Hepatocyte (in vitro differentiated cells): ENCODE measurements around the gene UCK2. TPM values are rescaled to one million over a fixed set of nuclear protein-coding genes. Genes with fewer than 3 reads are reported as not detected.

Source experiments
- DNase-seq: peaks from one replicate; pipeline ENCODE4 v3.0.0-alpha.2; 2016; ENCODE audit warnings: low spot score
- H2AFZ ChIP-seq: fragments of 200-600 bp; sonication (generic); 2 replicates; pipeline ENCODE4 v1.6.0; 2016; ENCODE audit warnings: antibody characterized with exemption, mild to moderate bottlenecking
- H3K27ac ChIP-seq: fragments of 200-600 bp; sonication (generic); 2 replicates; pipeline ENCODE4 v1.5.1; 2016; ENCODE audit warnings: mild to moderate bottlenecking
- H3K27me3 ChIP-seq: fragments of 200-600 bp; sonication (generic); 2 replicates; pipeline ENCODE4 v1.6.1; 2016
- H3K36me3 ChIP-seq: fragments of 200-600 bp; sonication (generic); replicated peaks from 2 replicates; pipeline ENCODE4 v1.5.1; 2016; ENCODE audit warnings: low read depth; ENCODE audit not compliant: insufficient read depth
- H3K4me1 ChIP-seq: fragments of 200-600 bp; sonication (generic); 2 replicates; pipeline ENCODE4 v1.5.1; 2016; ENCODE audit warnings: mild to moderate bottlenecking, moderate library complexity; ENCODE audit not compliant: insufficient read depth
- H3K4me2 ChIP-seq: fragments of 200-600 bp; sonication (generic); 2 replicates; pipeline ENCODE4 v1.6.0; 2016
- H3K4me3 ChIP-seq: fragments of 200-600 bp; sonication (generic); 2 replicates; pipeline ENCODE4 v1.5.1; 2016; ENCODE audit warnings: mild to moderate bottlenecking
- H3K79me2 ChIP-seq: fragments of 200-600 bp; sonication (generic); 2 replicates; pipeline ENCODE4 v1.6.0; 2017; ENCODE audit warnings: mild to moderate bottlenecking
- H3K9me2 ChIP-seq: fragments of 200-600 bp; sonication (generic); replicated peaks from 2 replicates; pipeline ENCODE4 v1.6.0; 2017; ENCODE audit warnings: mild to moderate bottlenecking; ENCODE audit not compliant: insufficient read depth
- H3K9me3 ChIP-seq: fragments of 200-600 bp; sonication (generic); 2 replicates; pipeline ENCODE4 v1.5.1; 2016; ENCODE audit warnings: low read depth, mild to moderate bottlenecking
- H4K20me1 ChIP-seq: fragments of 200-600 bp; sonication (generic); 2 replicates; pipeline ENCODE4 v1.6.0; 2016; ENCODE audit warnings: mild to moderate bottlenecking; ENCODE audit not compliant: insufficient read depth, poor library complexity, severe bottlenecking
- CTCF ChIP-seq: fragments of 200-600 bp; sonication (generic); IDR thresholded peaks from 2 replicates; pipeline ENCODE4 v1.5.1; 2016; ENCODE audit warnings: antibody characterized with exemption, mild to moderate bottlenecking; ENCODE audit not compliant: poor library complexity
- EZH2 ChIP-seq: fragments of 200-600 bp; sonication (generic); IDR thresholded peaks from 2 replicates; pipeline ENCODE4 v1.6.1; 2016; ENCODE audit warnings: antibody characterized with exemption, mild to moderate bottlenecking, borderline replicate concordance
- EZH2phosphoT487 ChIP-seq: fragments of 200-600 bp; sonication (generic); IDR thresholded peaks from one replicate; pipeline ENCODE4 v1.6.1; 2018; ENCODE audit warnings: antibody characterized with exemption, mild to moderate bottlenecking, low read depth, moderate library complexity; ENCODE audit not compliant: unreplicated experiment, severe bottlenecking
- WGBS: methylation state at CpG from one replicate; pipeline ENCODE4 v1.1.6; 2016; ENCODE audit warnings: low lambda C conversion rate; ENCODE audit errors: missing lambda C conversion rate; 5-methylcytosine and 5-hydroxymethylcytosine counted together
- polyA plus RNA-seq: library from polyadenylated mRNA; unstranded; fragments of >200 nt; fragmentation: Nextera tagmentation; extraction: Ambion mirVana; gene quantifications from 2 replicates; pipeline ENCODE4 v1.2.1, GENCODE V29; 2016
- total RNA-seq: library from RNA; depleted of rRNA; stranded (reverse); fragments of >200 nt; gene quantifications from 2 replicates; pipeline ENCODE4 v1.2.3, GENCODE V29; 2014

Gene UCK2
- total and polyA plus RNA-seq, 2 experiments from 2014 or later: 20.9 to 22.2 TPM

DNA sequence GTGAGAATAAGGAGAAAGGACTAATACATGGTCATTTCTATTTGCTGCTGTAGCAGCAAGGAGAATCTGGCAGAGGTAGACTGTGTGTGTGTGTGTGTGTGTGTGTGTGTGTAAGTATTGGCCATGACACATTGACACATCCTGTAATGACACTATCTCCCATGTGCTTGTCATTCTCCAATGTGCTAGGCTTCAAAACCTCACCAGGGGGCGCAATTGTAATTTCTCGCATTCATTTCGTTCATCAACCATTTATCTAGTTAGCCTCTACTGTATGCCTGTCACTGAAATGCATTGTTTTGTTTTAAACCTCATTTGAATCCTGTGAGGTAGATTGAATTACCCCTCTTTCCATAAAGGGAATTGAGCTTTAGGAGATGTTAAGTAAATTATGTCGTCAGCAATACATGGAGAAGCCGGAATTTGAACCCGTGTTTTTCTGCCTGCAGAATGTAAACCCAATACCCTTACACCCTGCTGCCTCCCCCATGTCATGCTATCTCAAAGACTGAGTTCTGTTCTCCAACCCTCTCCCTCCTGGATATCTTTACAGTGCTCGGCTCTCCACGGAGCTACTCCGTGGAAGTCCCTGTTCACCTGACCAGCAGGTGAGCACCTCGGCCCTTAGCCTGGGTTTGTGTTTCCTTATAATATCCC lies 100.8 kb downstream of the UCK2 start:
- no peak overlapping the region for H3K4me3 ChIP-seq
- H3K9me2 ChIP-seq: no peaks in the 10 kb centered on the region
- H3K79me2 ChIP-seq: no peaks in the 10 kb centered on the region
- no peaks in the 10 kb centered on the region for H4K20me1 ChIP-seq
- WGBS: 73% methylated on average over 10 of the region's 10 CpGs
- no peaks in the 10 kb centered on the region for H3K36me3 ChIP-seq
- no peak overlapping the region for H3K4me2 ChIP-seq
- DNase-seq: peak; percentile 57
- no peak overlapping the region for H3K27ac ChIP-seq
- no peaks in the 10 kb centered on the region for H3K9me3 ChIP-seq
- no peak overlapping the region for H2AFZ ChIP-seq
- no peaks in the 10 kb centered on the region for H3K4me1 ChIP-seq
- no peaks in the 10 kb centered on the region for H3K27me3 ChIP-seq
- TF ChIP-seq CTCF (peak; percentile 65), EZH2 (no peak)

DNA sequence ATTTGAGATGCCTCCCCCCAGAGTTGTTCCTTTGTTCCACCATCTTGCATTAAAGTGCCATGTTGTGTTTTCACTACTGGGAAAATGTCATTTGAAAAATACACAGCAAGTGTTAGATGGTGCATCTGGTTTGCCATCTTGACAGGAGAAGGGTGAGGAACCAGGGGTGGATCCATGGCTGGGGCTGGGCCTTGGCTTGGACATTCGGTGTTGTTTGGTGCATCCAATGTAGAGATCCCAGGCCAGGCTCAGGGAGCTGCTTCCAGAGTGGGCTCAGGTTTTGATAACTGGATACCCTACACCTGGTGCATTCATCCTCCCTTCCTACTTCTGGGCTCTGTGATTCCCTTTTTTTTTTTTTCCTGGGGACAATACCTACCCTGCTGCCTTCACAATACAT lies 103.5 kb downstream of the UCK2 start:
- no peaks in the 10 kb centered on the region for H3K36me3 ChIP-seq
- no peak overlapping the region for H3K4me2 ChIP-seq
- H3K4me3 ChIP-seq: no peak overlapping the region
- H4K20me1 ChIP-seq: no peaks in the 10 kb centered on the region
- no peaks in the 10 kb centered on the region for H3K9me2 ChIP-seq
- WGBS: 100% methylated on average over 1 of the region's 1 CpG
- H3K27ac ChIP-seq: no peak overlapping the region
- H3K79me2 ChIP-seq: no peaks in the 10 kb centered on the region
- H3K9me3 ChIP-seq: no peaks in the 10 kb centered on the region
- no peak overlapping the region for H2AFZ ChIP-seq
- DNase-seq: no peak
- no peaks in the 10 kb centered on the region for H3K4me1 ChIP-seq
- H3K27me3 ChIP-seq: no peaks in the 10 kb centered on the region
- TF ChIP-seq EZH2phosphoT487 (no peak), EZH2 (no peak), CTCF (no peak)

DNA sequence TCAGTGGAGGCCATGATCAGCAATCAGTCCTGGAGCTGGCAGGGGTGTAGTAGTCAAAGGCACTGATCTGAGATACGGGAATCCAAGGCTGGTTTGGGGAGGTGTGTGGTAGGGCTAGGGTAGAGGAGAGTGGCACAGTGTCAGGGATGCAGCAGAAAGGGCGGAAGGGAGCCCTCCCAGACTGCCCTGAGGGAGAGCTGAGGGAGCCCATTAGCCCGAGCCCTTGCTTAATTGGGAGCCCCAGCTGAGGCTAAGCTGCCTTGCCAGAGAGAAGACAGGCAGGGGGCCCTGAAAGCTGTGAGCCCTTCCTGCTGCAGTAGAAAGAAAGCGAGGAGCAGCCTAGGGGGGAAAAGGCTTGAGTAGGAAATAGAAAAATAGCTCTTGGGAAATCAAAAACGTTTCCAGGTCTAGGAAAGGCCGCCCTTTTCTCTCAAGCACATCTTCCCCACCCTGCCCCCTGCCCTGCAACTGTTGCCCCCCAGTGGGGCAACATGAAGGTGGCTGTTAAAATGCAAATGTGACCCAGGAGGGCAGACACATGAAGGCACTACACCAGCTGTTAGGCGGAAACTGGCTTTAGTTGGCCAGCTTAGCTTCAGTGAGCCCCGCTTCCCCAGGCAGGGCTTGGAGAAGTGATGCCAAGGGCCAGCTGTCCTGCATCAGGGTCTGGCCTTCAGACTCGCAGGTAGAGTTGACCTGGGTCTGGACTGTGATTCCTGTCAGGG lies 106.2 kb downstream of the UCK2 start:
- no peaks in the 10 kb centered on the region for H4K20me1 ChIP-seq
- no peak overlapping the region for H3K4me3 ChIP-seq
- no peaks in the 10 kb centered on the region for H3K9me3 ChIP-seq
- no peaks in the 10 kb centered on the region for H3K36me3 ChIP-seq
- H3K9me2 ChIP-seq: no peaks in the 10 kb centered on the region
- H3K4me1 ChIP-seq: no peaks in the 10 kb centered on the region
- H3K27me3 ChIP-seq: no peaks in the 10 kb centered on the region
- TF ChIP-seq EZH2: no peak
- TF ChIP-seq CTCF: no peak
- TF ChIP-seq EZH2phosphoT487: no peak
- no peak for DNase-seq
- H2AFZ ChIP-seq: no peak overlapping the region
- 61% methylated on average over 9 of the region's 9 CpGs for WGBS
- no peak overlapping the region for H3K4me2 ChIP-seq
- H3K27ac ChIP-seq: no peak overlapping the region
- H3K79me2 ChIP-seq: no peaks in the 10 kb centered on the region
